ENCODE measurements around the gene PDK2. TPM values are rescaled to one million over a fixed set of nuclear protein-coding genes. Genes with fewer than 3 reads are reported as not detected.

The PDK2 gene
- total and polyA plus RNA-seq, 2 of the 4 experiments (the other 2 are of a cell fraction): 26.7 to 104 TPM

- Histone ChIP-seq H2AK5ac (ENCODE audit: low read depth, low read length) (peak overlapping the region; percentile 99), H3K23ac (ENCODE audit: low read depth, low read length) (no peak overlapping the region), H3K27me3 (ENCODE audit: control insufficient read depth, insufficient read depth, low read length) (no peaks in the 10 kb centered on the region), H3K79me1 (ENCODE audit: low read depth in 1 of 2, low read length in 2 of 2) (peaks cover 0 to 34% of the 10 kb centered on the region in 2 experiments; a peak in 2 of 4 replicates), H2BK120ac (ENCODE audit: low read depth, low read length) (peak overlapping the region; percentile 98; the same call in 1 of the 2 replicates), H2AK9ac (replicated peaks; ENCODE audit: low read depth, low read length, poor library complexity) (peak overlapping the region; percentile 97), H3K9ac (ENCODE audit: low read depth, low read length) (0 out of 2 replicates have a peak overlapping the region, but pooled peaks have one; percentile 93), H2BK15ac (ENCODE audit: low read depth, low read length) (peak overlapping the region; percentile 91; the same call in 1 of the 3 replicates), H2BK20ac (ENCODE audit: low read depth, low read length) (peak overlapping the region; percentile 88; the same call in 1 of the 2 replicates), H3K9me3 (ENCODE audit: control insufficient read depth, insufficient read depth, low read length) (no peaks in the 10 kb centered on the region), H3K14ac (replicated peaks; ENCODE audit: low read depth, low read length) (no peak overlapping the region; the same call in 1 of the 2 replicates), H2AFZ (replicated peaks; ENCODE audit: low read length, poor library complexity) (no peak overlapping the region), H4K20me1 (ENCODE audit: insufficient read depth, low read length) (peaks cover 15% of the 10 kb centered on the region), H3K4me2 (ENCODE audit: low read depth, low read length) (no peak overlapping the region), H3K4me1 (ENCODE audit: control insufficient read depth, insufficient read depth, low read length) (peaks cover 10% of the 10 kb centered on the region), H3K27ac (ENCODE audit: insufficient read depth, low read length) (no peak overlapping the region), H2BK5ac (ENCODE audit: low read depth, low read length, poor library complexity, severe bottlenecking) (no peak overlapping the region), H3K4ac (ENCODE audit: low read depth, low read length) (peak overlapping the region; percentile 100), H3K4me3 (ENCODE audit: insufficient read depth, low read depth, low read length) (no peak overlapping the region), H4K8ac (ENCODE audit: low read depth in 2 of 2, low read length in 2 of 2) (peak overlapping the region; percentile 96 to 100; a peak in 3 of 4 replicates), H3K36me3 (ENCODE audit: control insufficient read depth, insufficient read depth, low read length) (no peaks in the 10 kb centered on the region), H3K18ac (ENCODE audit: low read depth, low read length) (no peak overlapping the region), H4K5ac (ENCODE audit: low read depth, low read length) (no peak overlapping the region), H3K9me1 (ENCODE audit: insufficient read depth, low read length) (peaks cover 4% of the 10 kb centered on the region; the same call in 1 of the 2 replicates), H4K91ac (ENCODE audit: insufficient read depth, low read depth, low read length) (peak overlapping the region; percentile 99; the same call in 1 of the 2 replicates), H3K56ac (ENCODE audit: extremely low read depth, insufficient read depth, low read length) (no peak overlapping the region)
- dilution Hi-C loops (cut with HindIII; ENCODE audit: low sequenced_read_pairs, unreplicated experiment) (no loop called here), intact Hi-C loops (cut with micrococcal nuclease) (no loop called here), in situ Hi-C loops (cut with MboI; ENCODE audit: low sequenced_read_pairs) (no loop called here)
- no CpG with 5 or more reads among the region's 7 CpGs for WGBS, 2 experiments (ENCODE audit: extremely low coverage in 2 of 2, insufficient read length in 1 of 2)
- ChIA-PET POLR2A (ENCODE audit: unreplicated experiment) (interaction anchor here (0.5 to 0.8 kb wide), 2 partner anchors 48 to 103 kb away, joined by 3 to 9 read pairs; no protein-coding TSS in a partner anchor), CTCF (interaction anchor here (1.2 kb wide), 1 partner anchor 209 kb away, joined by 3 read pairs; no protein-coding TSS in a partner anchor)
- no TSS peak for BruUV-seq (replicated peaks)
- no peak for TF ChIP-seq MAZ (IDR thresholded peaks at IDR 0.05; ENCODE audit: borderline replicate concordance, low read depth, low read length)
- ATAC-seq (ENCODE audit: low read depth) (no peak), DNase-seq (no peak)
These were observed 57.6 kb downstream of the PDK2 start for GRCh38 chr17:50152736-50153135.
